Upper lobe of right lung (tissue), 1 donor: ENCODE measurements around the gene USPL1. TPM values are rescaled to one million over a fixed set of nuclear protein-coding genes. Genes with fewer than 3 reads are reported as not detected.
"Not testable (repeated sequence)": the region's sequence is repeated elsewhere in the genome, so short reads cannot be mapped to it uniquely, and the experiment has no call there.

Experiments
- ATAC-seq: fragments of 200-7000 bp; cut with Tn5 transposase; one replicate; pipeline ENCODE4 v1.9.1; 2020; ENCODE audit warnings: mild to moderate bottlenecking, moderate library complexity
- DNase-seq: peaks from one replicate; pipeline ENCODE4 v3.0.0-alpha.2; 2020
- H3K27ac ChIP-seq: fragments of 200-600 bp; one replicate; pipeline ENCODE4 v1.8.0; 2022
- H3K27me3 ChIP-seq: fragments of 200-600 bp; one replicate; pipeline ENCODE4 v1.8.0; 2022; ENCODE audit warnings: mild to moderate bottlenecking
- H3K36me3 ChIP-seq: fragments of 200-600 bp; one replicate; pipeline ENCODE4 v1.8.0; 2022
- H3K4me1 ChIP-seq: fragments of 200-600 bp; one replicate; pipeline ENCODE4 v1.8.0; 2022
- H3K4me3 ChIP-seq: fragments of 200-600 bp; one replicate; pipeline ENCODE4 v1.8.0; 2022; ENCODE audit warnings: mild to moderate bottlenecking
- H3K9me3 ChIP-seq: fragments of 200-600 bp; one replicate; pipeline ENCODE4 v1.8.0; 2022
- CTCF ChIP-seq: fragments of 200-600 bp; IDR thresholded peaks from one replicate; pipeline ENCODE4 v1.8.0; 2022; ENCODE audit warnings: antibody characterized with exemption
- intact Hi-C: fragments of 100-400 bp; cut with DNase I; formaldehyde crosslinking; loops from one replicate; pipeline ENCODE4 v1.11.0; 2022
- total RNA-seq: library from RNA; stranded (reverse); fragmentation: NEBNext Ultra II Directional; extraction: Animal tissue kit (Norgen Biotek cat#: 25700); gene quantifications from one replicate; pipeline ENCODE4 v1.2.1, GENCODE V29; 2021
- donor health status: DM: no; HTN: yes; CAD: no; lungs with severe emphysema.

Gene USPL1
- total RNA-seq, 1 donor from 2014 or later, result 13.1 TPM

- no peak for TF ChIP-seq CTCF
- intact Hi-C loops, result no loop called here
- Histone ChIP-seq H3K4me1 (peaks cover 3% of the 10 kb centered on the region), H3K36me3 (no peaks in the 10 kb centered on the region), H3K9me3 (no peaks in the 10 kb centered on the region), H3K27me3 (no peaks in the 10 kb centered on the region), H3K4me3 (no peak overlapping the region), H3K27ac (no peak overlapping the region)
- DNase-seq (no peak), ATAC-seq (no peak)
Observed at GRCh38 chr13:30587231-30587630, 30.5 kb upstream of the USPL1 start.

GRCh38 chr13:30587739-30588138 lies 30.0 kb upstream of the USPL1 start:
- Histone ChIP-seq H3K36me3 (no peaks in the 10 kb centered on the region), H3K27ac (no peak overlapping the region), H3K27me3 (no peaks in the 10 kb centered on the region), H3K9me3 (no peaks in the 10 kb centered on the region), H3K4me1 (peaks cover 3% of the 10 kb centered on the region), H3K4me3 (no peak overlapping the region)
- no peak for DNase-seq
- no peak for TF ChIP-seq CTCF
- intact Hi-C loops, result no loop called here
- ATAC-seq, result no peak

DNA sequence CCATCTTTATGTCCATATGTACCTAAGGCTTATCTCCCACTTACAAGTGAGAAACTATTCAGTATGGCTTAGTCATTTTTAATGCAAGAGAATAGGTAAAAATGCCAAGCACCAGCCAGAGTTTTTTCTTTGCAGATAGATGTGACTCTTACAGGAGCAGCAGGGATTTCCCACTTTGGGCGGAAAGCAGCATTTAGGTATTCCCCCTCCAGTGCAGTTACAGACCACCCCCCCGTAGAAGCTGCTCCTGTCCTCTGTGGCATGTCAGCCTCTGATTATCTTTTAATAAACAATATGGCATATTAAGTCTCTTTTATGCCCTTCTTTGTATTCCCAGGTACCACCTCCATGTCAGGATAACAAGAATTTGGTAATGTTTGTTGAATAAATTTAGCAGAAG lies 24.7 kb upstream of the USPL1 start:
- intact Hi-C loops, result no loop called here

GRCh38 chr13:30600496-30600895 lies 17.2 kb upstream of the USPL1 start:
- no peak for ATAC-seq
- intact Hi-C loops, result no loop called here

More for the DNA sequence above, 24.7 kb upstream of the USPL1 start:
- ATAC-seq (no peak), DNase-seq (no peak)
- Histone ChIP-seq H3K27ac (no peak overlapping the region), H3K4me3 (no peak overlapping the region), H3K4me1 (no peaks in the 10 kb centered on the region), H3K27me3 (no peaks in the 10 kb centered on the region), H3K36me3 (no peaks in the 10 kb centered on the region), H3K9me3 (no peaks in the 10 kb centered on the region)
- no peak for TF ChIP-seq CTCF

DNA sequence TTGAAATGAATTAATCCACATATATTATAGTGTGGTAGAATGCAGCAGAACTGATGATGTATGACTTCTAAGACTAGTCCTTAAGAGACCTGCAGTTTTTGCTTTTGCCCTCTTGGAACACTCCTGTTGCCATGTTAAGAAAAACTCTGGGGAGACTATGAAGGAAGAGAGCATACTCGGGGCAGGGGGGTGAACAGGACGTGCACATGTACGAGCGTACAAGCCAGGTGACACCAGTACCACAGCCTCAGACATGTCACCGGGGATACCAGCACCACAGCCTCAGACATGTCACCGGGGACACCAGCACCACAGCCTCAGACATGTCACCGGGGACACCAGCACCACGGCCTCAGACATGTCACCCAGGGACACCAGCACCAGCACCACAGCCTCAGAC lies 15.9 kb upstream of the USPL1 start:
- intact Hi-C loops, result no loop called here
- TF ChIP-seq CTCF, result no peak
- H3K4me1 ChIP-seq, result no peaks in the 10 kb centered on the region
- H3K36me3 ChIP-seq, result no peaks in the 10 kb centered on the region
- no peaks in the 10 kb centered on the region for H3K9me3 ChIP-seq
- DNase-seq, result no peak
- peak; percentile 22 for ATAC-seq
- H3K27me3 ChIP-seq, result no peaks in the 10 kb centered on the region
- H3K27ac ChIP-seq, result no peak overlapping the region
- H3K4me3 ChIP-seq, result no peak overlapping the region

More at GRCh38 chr13:30600496-30600895, 17.2 kb upstream of the USPL1 start:
- no peaks in the 10 kb centered on the region for H3K36me3 ChIP-seq
- no peaks in the 10 kb centered on the region for H3K4me1 ChIP-seq
- no peaks in the 10 kb centered on the region for H3K9me3 ChIP-seq
- TF ChIP-seq CTCF, result no peak
- no peak overlapping the region for H3K27ac ChIP-seq
- H3K27me3 ChIP-seq, result no peaks in the 10 kb centered on the region
- no peak overlapping the region for H3K4me3 ChIP-seq
- DNase-seq, result peak; percentile 70

DNA sequence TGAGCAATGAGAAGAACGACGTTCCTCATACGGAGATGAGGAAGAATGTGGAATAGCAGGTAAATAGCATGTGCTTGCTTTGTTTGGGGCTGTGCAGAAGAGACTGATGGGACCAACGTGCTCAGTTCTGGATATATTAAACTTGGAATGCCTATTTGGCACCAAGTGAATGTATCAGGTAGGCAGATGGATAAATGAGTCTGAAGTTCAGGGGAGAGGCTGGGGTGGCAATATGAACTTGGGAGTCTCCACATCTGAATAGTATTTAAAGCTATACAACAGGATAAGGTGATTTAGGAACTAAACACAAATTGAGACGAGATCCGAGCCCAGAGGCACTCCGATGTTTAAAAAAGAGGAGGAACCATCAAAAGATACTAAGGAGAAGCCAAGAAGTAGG lies 12.7 kb upstream of the USPL1 start:
- no peak for DNase-seq

DNA sequence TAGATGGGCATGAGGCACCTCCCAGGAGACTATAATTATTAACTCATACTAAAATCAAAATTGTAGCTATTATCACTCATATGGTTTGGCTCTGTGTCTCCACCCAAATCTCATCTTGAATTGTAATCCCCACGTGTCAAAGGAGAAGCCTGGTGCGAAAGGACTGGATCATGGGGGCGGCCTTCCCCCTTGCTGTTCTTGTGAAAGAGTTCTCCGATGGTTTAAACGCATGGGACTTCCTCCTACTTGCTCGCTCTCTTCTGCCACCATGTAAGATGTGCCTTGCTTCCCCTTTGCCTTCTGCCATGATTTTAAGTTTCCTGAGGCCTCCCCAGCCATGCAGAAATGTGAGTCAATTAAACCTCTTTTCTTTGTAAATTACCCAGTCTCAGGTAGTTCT lies 10.5 kb upstream of the USPL1 start:
- H3K27ac ChIP-seq, result not testable (repeated sequence)
- ATAC-seq, result peak; percentile 91

More for the DNA sequence above, 12.7 kb upstream of the USPL1 start:
- peaks cover 12% of the 10 kb centered on the region for H3K4me1 ChIP-seq
- no peak for ATAC-seq
- no peaks in the 10 kb centered on the region for H3K9me3 ChIP-seq
- H3K4me3 ChIP-seq, result no peak overlapping the region
- no peaks in the 10 kb centered on the region for H3K27me3 ChIP-seq
- H3K27ac ChIP-seq, result no peak overlapping the region
- no peaks in the 10 kb centered on the region for H3K36me3 ChIP-seq
- no peak for TF ChIP-seq CTCF
- intact Hi-C loops, result no loop called here

More for the DNA sequence above, 10.5 kb upstream of the USPL1 start:
- H3K36me3 ChIP-seq, H3K9me3 ChIP-seq, DNase-seq, H3K4me3 ChIP-seq, H3K27me3 ChIP-seq, intact Hi-C loops: not testable (repeated sequence)
- H3K4me1 ChIP-seq, result peaks cover 12% of the 10 kb centered on the region
